ENCODE data around the gene PBRM1.
A peak's percentile ranks its signal among the peaks of the same experiment; 100 is the strongest.
"Not testable (repeated sequence)": the region's sequence is repeated elsewhere in the genome, so short reads cannot be mapped to it uniquely, and the experiment has no call there.

Gene PBRM1

GRCh38 chr3:52536369-52537164 is 149.1 kb downstream of the PBRM1 start, which contains the start of gene UQCC5:
UQCC5 (plus strand) TSS chr3:52536605; CDS start chr3:52536756, 151 bp downstream.
- peak; percentile 97 for DNase-seq (ENCODE audit: low spot score)

GRCh38 chr3:52536112-52536368 is 149.7 kb downstream of the PBRM1 start:
- no peak for DNase-seq (ENCODE audit: low spot score)

GRCh38 chr3:52535411-52536111 is 150.2 kb downstream of the PBRM1 start:
- no peak for DNase-seq (ENCODE audit: low spot score)

GRCh38 chr3:52534281-52535183 is 151.2 kb downstream of the PBRM1 start:
- peak; percentile 65 for DNase-seq (ENCODE audit: low spot score)

- DNase-seq (ENCODE audit: low spot score) = peak; percentile 89
Measured at GRCh38 chr3:52533623-52534280, 152.0 kb downstream of the PBRM1 start, which contains the start of gene NT5DC2. NT5DC2 (minus strand) TSS chr3:52533857; CDS start chr3:52533737, 120 bp downstream.

GRCh38 chr3:52532838-52533622 is 152.7 kb downstream of the PBRM1 start:
- DNase-seq (ENCODE audit: low spot score) = peak; percentile 68

- peak; percentile 64 for DNase-seq (ENCODE audit: low spot score)
Measured at GRCh38 chr3:52532517-52532837, 153.2 kb downstream of the PBRM1 start.

- no peak for DNase-seq (ENCODE audit: low spot score)
Measured at GRCh38 chr3:52531860-52532516, 153.7 kb downstream of the PBRM1 start.

GRCh38 chr3:52530918-52531826 is 154.5 kb downstream of the PBRM1 start:
- DNase-seq (ENCODE audit: low spot score) = peak; percentile 63

GRCh38 chr3:52529376-52530333 is 156.1 kb downstream of the PBRM1 start:
- peak; percentile 58 for DNase-seq (ENCODE audit: low spot score)

- DNase-seq (ENCODE audit: low spot score) = peak; percentile 45
Measured at GRCh38 chr3:52528586-52529375, 156.9 kb downstream of the PBRM1 start.

- DNase-seq (ENCODE audit: low spot score) = peak; percentile 57
Measured at GRCh38 chr3:52527732-52528585, 157.8 kb downstream of the PBRM1 start.

GRCh38 chr3:52527039-52527731 is 158.5 kb downstream of the PBRM1 start:
- peak; percentile 61 for DNase-seq (ENCODE audit: low spot score)

- DNase-seq (ENCODE audit: low spot score) = not testable (repeated sequence)
Measured at GRCh38 chr3:52526671-52527038, 159.1 kb downstream of the PBRM1 start.

GRCh38 chr3:52525680-52526561 is 159.8 kb downstream of the PBRM1 start:
- DNase-seq (ENCODE audit: low spot score) = peak; percentile 57

Measured in left forelimb (tissue), 1 donor.